ENCODE results near the gene INTS6L.

The INTS6L gene

DNA sequence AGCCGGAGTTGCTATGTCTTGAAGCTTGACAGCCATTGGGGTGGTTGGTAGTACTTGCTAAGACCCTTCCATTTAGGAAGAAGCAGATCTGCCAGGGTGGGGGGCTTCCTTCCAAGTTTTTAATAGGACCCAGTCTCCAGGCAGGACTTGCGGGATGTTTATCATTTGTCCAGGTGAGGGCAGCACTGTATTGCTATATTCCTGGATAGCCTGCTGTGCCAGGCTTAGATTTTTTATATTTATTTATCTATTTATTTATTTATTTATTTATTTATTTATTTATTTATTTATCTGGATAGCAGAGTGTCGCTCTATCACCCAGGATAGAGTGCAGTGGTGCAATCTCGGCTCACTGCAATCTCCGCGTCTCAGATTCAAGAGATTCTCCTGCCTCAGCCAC lies 105.5 kb downstream of the INTS6L start:
- H3K27ac Mint-ChIP-seq, result no peak overlapping the region
- H3K4me1 Mint-ChIP-seq (ENCODE audit: low read depth), result no peaks in the 10 kb centered on the region
- H3K4me3 Mint-ChIP-seq, result no peak overlapping the region
- H3K9me3 Mint-ChIP-seq (ENCODE audit: low read depth), result no peaks in the 10 kb centered on the region
- peaks cover 1% of the 10 kb centered on the region for H3K27me3 Mint-ChIP-seq
- H3K36me3 Mint-ChIP-seq, result no peaks in the 10 kb centered on the region

- H3K4me3 Mint-ChIP-seq, result no peak overlapping the region
- H3K9me3 Mint-ChIP-seq (ENCODE audit: low read depth), result no peaks in the 10 kb centered on the region
- H3K27ac Mint-ChIP-seq, result no peak overlapping the region
- no peaks in the 10 kb centered on the region for H3K36me3 Mint-ChIP-seq
- no peaks in the 10 kb centered on the region for H3K4me1 Mint-ChIP-seq (ENCODE audit: low read depth)
- H3K27me3 Mint-ChIP-seq, result peaks cover 1% of the 10 kb centered on the region
These were observed 108.9 kb downstream of the INTS6L start for GRCh38 chrX:135629342-135629741.
